Activated T-helper 1 cell treated with anti-CD3 and anti-CD28 coated beads, Interleukin-2, amount 50 U/mL, for 16 hours (primary cell): ENCODE measurements around the gene CERS3.

Experiments
- DNase-seq, 2 donors: peaks; one replicate each; pipeline ENCODE4 v3.0.0-alpha.2; 2020; ENCODE audit warnings: low read depth in 1 of 2, low spot score in 1 of 2

The CERS3 gene

GRCh38 chr15:100528833-100529428 lies at the start of gene CERS3:
TSS of gene CERS3 (minus strand) at chr15:100528950. CDS start at chr15:100501849, 27,101 bp downstream.
- DNase-seq, result no peak

GRCh38 chr15:100573526-100573925 lies 44.8 kb upstream of the CERS3 start:
- no peak for DNase-seq

- no peak for DNase-seq
Observed at GRCh38 chr15:100572362-100572983, 43.7 kb upstream of the CERS3 start.

- DNase-seq, result no peak
Observed at GRCh38 chr15:100571592-100572167, 42.9 kb upstream of the CERS3 start.

- no peak for DNase-seq
Observed at GRCh38 chr15:100570735-100571313, 42.1 kb upstream of the CERS3 start.

- DNase-seq, result no peak
Observed at GRCh38 chr15:100570275-100570674, 41.5 kb upstream of the CERS3 start.

GRCh38 chr15:100569391-100569790 lies 40.6 kb upstream of the CERS3 start:
- no peak for DNase-seq

- DNase-seq, result no peak
Observed at GRCh38 chr15:100566850-100567628, 38.3 kb upstream of the CERS3 start.

- DNase-seq, result no peak
Observed at GRCh38 chr15:100565591-100565990, 36.8 kb upstream of the CERS3 start.

- DNase-seq, result no peak
Observed at GRCh38 chr15:100560323-100560722, 31.6 kb upstream of the CERS3 start.

- DNase-seq, result no peak
Observed at GRCh38 chr15:100559330-100559729, 30.6 kb upstream of the CERS3 start.

- DNase-seq, result no peak
Observed at GRCh38 chr15:100558771-100559254, 30.1 kb upstream of the CERS3 start.

GRCh38 chr15:100553468-100553867 lies 24.7 kb upstream of the CERS3 start:
- DNase-seq, result no peak

GRCh38 chr15:100547961-100548360 lies 19.2 kb upstream of the CERS3 start:
- DNase-seq, result no peak

- DNase-seq, result no peak
Observed at GRCh38 chr15:100544946-100545345, 16.2 kb upstream of the CERS3 start.

- no peak for DNase-seq
Observed at GRCh38 chr15:100544338-100544841, 15.6 kb upstream of the CERS3 start.

- no peak for DNase-seq
Observed at GRCh38 chr15:100542290-100542689, 13.5 kb upstream of the CERS3 start.

- no peak for DNase-seq
Observed at GRCh38 chr15:100537331-100537730, 8.6 kb upstream of the CERS3 start.

GRCh38 chr15:100536733-100537132 lies 8.0 kb upstream of the CERS3 start:
- no peak for DNase-seq

- DNase-seq, result no peak
Observed at GRCh38 chr15:100533886-100534285, 5.1 kb upstream of the CERS3 start.

- no peak for DNase-seq
Observed at GRCh38 chr15:100531823-100532327, 3.1 kb upstream of the CERS3 start.
